ENCODE results near the gene SESN1. TPM values are rescaled to one million over a fixed set of nuclear protein-coding genes. Genes with fewer than 3 reads are reported as not detected.

SESN1 gene
- total and polyA plus RNA-seq, 9 of the 15 experiments (the other 6 are each of a cell fraction or from before 2014, with no cell fraction given): 3.1 to 13.0 (median 7.4) TPM

GRCh38 chr6:109118337-109118736 is 23.7 kb upstream of the SESN1 start:
- CTCF ChIA-PET (ENCODE audit: low intra/inter-chr PET ratio): no interaction called here
- Histone ChIP-seq H3K9me1 (ENCODE audit: control insufficient read depth, insufficient read depth, low read length) (no peaks in the 10 kb centered on the region), H3K79me2 (ENCODE audit: control insufficient read depth, insufficient read depth, low read length) (peaks cover 95% of the 10 kb centered on the region), H3K4me2 (ENCODE audit: insufficient read depth, low read length) (no peak overlapping the region), H3K27me3 (ENCODE audit: control insufficient read depth in 2 of 2, insufficient read depth in 2 of 2, low read length in 2 of 2) (no peaks in the 10 kb centered on the region), H3K4me3 (no peak overlapping the region), H4K20me1 (replicated peaks; ENCODE audit: control insufficient read depth, insufficient read depth, low read length) (0 out of 2 replicates have a peak, but pooled peaks cover 3% of the 10 kb centered on the region), H3K27ac (ENCODE audit: extremely low read depth, low read depth, low read length) (no peak overlapping the region), H3K9me3 (replicated peaks; ENCODE audit: control insufficient read depth, insufficient read depth, low read depth, low read length) (no peaks in the 10 kb centered on the region), H2AFZ (ENCODE audit: low read depth, low read length) (no peak overlapping the region), H3K36me3 (ENCODE audit: control insufficient read depth, insufficient read depth, low read length) (no peaks in the 10 kb centered on the region; the same call in 2 of the 3 replicates), H3K9ac (ENCODE audit: insufficient read depth in 1 of 2, low read depth in 2 of 2, low read length in 2 of 2) (no peak overlapping the region), H3K4me1 (replicated peaks in 1 of 2; ENCODE audit: control insufficient read depth in 2 of 2, insufficient read depth in 2 of 2, low read length in 2 of 2) (peaks cover 4 to 5% of the 10 kb centered on the region in 2 experiments; a peak in 3 of 5 replicates)
- intact Hi-C loops (cut with micrococcal nuclease): no loop called here
- 39% methylated on average over 5 of the region's 5 CpGs for WGBS (ENCODE audit: insufficient coverage, low coverage, missing lambda C conversion rate)
- POLR2A ChIA-PET: interaction anchor here (0.7 to 1.9 kb wide), 2 partner anchors 23 to 1653 kb away, joined by 4 to 7 read pairs; partner anchors contain the start of genes CEP57L1 and SESN1
- in situ Hi-C loops (cut with MboI): no loop called here
- FAIRE-seq (no peak), ATAC-seq (no peak), DNase-seq (ENCODE audit: extremely low read depth in 1 of 4, low spot score in 3 of 4) (no peak)
- BruUV-seq (replicated peaks): no TSS peak
- no peak for TF ChIP-seq U2AF1 (optimal IDR thresholded peaks at IDR 0.05; ENCODE audit: low read depth, low read length)
- no peak for TF ChIP-seq RB1 (IDR thresholded peaks at IDR 0.05; ENCODE audit: low read depth)
- TF ChIP-seq TAF9B (IDR thresholded peaks at IDR 0.05; ENCODE audit: partially characterized antibody): no peak
- TF ChIP-seq HDAC6 (IDR thresholded peaks at IDR 0.05; ENCODE audit: low read depth, low read length): no peak
- no peak for TF ChIP-seq ZNF583 (CRISPR knock-in tag; IDR thresholded peaks at IDR 0.05)
- TF ChIP-seq SIN3A (IDR thresholded peaks at IDR 0.05; ENCODE audit: borderline replicate concordance in 2 of 2, control insufficient read depth in 1 of 2, low read depth in 2 of 2, low read length in 2 of 2): no peak
- TF ChIP-seq SP2 (IDR thresholded peaks at IDR 0.05; ENCODE audit: extremely low read depth, low read depth, low read length, poor library complexity, severe bottlenecking): no peak
- no peak for TF ChIP-seq KDM5B (IDR thresholded peaks at IDR 0.05; ENCODE audit: insufficient replicate concordance, low read depth, low read length)
- TF ChIP-seq ZNF407 (IDR thresholded peaks at IDR 0.05; ENCODE audit: low read depth): no peak
- no peak for TF ChIP-seq ZNF561 (CRISPR knock-in tag; conservative IDR thresholded peaks at IDR 0.05)
- TF ChIP-seq COPS2 (conservative IDR thresholded peaks at IDR 0.05): no peak
- TF ChIP-seq POLR2G (IDR thresholded peaks at IDR 0.05; ENCODE audit: low read depth, low read length): no peak
- TF ChIP-seq, protein P1, sequence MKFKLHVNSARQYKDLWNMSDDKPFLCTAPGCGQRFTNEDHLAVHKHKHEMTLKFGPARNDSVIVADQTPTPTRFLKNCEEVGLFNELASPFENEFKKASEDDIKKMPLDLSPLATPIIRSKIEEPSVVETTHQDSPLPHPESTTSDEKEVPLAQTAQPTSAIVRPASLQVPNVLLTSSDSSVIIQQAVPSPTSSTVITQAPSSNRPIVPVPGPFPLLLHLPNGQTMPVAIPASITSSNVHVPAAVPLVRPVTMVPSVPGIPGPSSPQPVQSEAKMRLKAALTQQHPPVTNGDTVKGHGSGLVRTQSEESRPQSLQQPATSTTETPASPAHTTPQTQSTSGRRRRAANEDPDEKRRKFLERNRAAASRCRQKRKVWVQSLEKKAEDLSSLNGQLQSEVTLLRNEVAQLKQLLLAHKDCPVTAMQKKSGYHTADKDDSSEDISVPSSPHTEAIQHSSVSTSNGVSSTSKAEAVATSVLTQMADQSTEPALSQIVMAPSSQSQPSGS (CRISPR knock-in tag; IDR thresholded peaks at IDR 0.05): no peak
